ENCODE results near the gene ENTPD1.

GRCh38 chr10:95742485-95742884 lies 13.5 kb upstream of the ENTPD1 start:
- TF ChIP-seq, protein P1, sequence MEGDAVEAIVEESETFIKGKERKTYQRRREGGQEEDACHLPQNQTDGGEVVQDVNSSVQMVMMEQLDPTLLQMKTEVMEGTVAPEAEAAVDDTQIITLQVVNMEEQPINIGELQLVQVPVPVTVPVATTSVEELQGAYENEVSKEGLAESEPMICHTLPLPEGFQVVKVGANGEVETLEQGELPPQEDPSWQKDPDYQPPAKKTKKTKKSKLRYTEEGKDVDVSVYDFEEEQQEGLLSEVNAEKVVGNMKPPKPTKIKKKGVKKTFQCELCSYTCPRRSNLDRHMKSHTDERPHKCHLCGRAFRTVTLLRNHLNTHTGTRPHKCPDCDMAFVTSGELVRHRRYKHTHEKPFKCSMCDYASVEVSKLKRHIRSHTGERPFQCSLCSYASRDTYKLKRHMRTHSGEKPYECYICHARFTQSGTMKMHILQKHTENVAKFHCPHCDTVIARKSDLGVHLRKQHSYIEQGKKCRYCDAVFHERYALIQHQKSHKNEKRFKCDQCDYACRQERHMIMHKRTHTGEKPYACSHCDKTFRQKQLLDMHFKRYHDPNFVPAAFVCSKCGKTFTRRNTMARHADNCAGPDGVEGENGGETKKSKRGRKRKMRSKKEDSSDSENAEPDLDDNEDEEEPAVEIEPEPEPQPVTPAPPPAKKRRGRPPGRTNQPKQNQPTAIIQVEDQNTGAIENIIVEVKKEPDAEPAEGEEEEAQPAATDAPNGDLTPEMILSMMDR (IDR thresholded peaks at IDR 0.05): no peak
- TF ChIP-seq EP300 (IDR thresholded peaks at IDR 0.05): no peak

All from esophagus muscularis mucosa (tissue), 3 donors.